ENCODE results near the gene PLK1. TPM values are rescaled to one million over a fixed set of nuclear protein-coding genes. Genes with fewer than 3 reads are reported as not detected.
A peak's percentile ranks its signal among the peaks of the same experiment; 100 is the strongest.
"Not testable (repeated sequence)": the region's sequence is repeated elsewhere in the genome, so short reads cannot be mapped to it uniquely, and the experiment has no call there.

Gene PLK1
- total RNA-seq, 2 experiments from 2014 or later = 69.5 to 156 TPM

DNA sequence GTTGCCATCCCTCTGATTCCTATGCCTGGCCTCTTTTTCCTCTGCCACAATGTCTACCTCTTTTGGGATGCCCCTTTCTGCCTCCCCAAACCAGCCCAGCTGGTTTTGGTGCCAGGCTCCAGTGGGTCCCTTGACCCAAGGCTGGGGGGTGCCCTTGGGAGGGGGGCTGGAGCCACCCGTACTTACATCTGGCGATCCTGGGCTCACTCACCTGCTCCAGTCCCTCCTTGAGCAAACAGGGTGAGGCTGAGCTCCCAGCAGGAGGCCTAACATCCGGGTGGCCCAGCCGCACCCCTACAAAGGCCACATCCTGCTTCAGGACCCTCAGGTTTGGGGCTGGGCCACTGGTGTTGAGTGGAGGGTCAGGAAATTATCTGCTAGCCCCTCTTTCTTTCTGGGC, 33.1 kb downstream of the PLK1 start:
- no peak overlapping the region for H3K4me3 ChIP-seq (ENCODE audit: low read depth, low read length, poor library complexity, severe bottlenecking)
- no peaks in the 10 kb centered on the region for H3K9me2 ChIP-seq (ENCODE audit: insufficient read depth, low read length)

GRCh38 chr16:23712976-23713375, 34.3 kb downstream of the PLK1 start, which contains the start of gene ERN2:
ERN2 (minus strand) TSS chr16:23713222; CDS start chr16:23713187, 35 bp downstream.
- no peak for DNase-seq (ENCODE audit: low spot score)
- Histone ChIP-seq H3K79me2 (ENCODE audit: insufficient read depth, low read depth, low read length) (no peaks in the 10 kb centered on the region), H3K27ac (ENCODE audit: low read depth, low read length, poor library complexity, severe bottlenecking) (no peak within 1 kb of the TSS), H3K36me3 (ENCODE audit: insufficient read depth, low read length) (no peaks in the 10 kb centered on the region), H4K20me1 (ENCODE audit: insufficient read depth, low read length) (no peaks in the 10 kb centered on the region), H3K4me1 (ENCODE audit: insufficient read depth, low read length, poor library complexity, severe bottlenecking) (no peaks in the 10 kb centered on the region), H2AFZ (ENCODE audit: low read length) (no peak within 1 kb of the TSS), H3K4me3 (ENCODE audit: low read depth, low read length, poor library complexity, severe bottlenecking) (no peak within 1 kb of the TSS), H3K9me3 (ENCODE audit: low read length) (no peaks in the 10 kb centered on the region; the same call in 1 of the 2 replicates), H3K9me2 (ENCODE audit: insufficient read depth, low read length) (no peaks in the 10 kb centered on the region), H3K4me2 (ENCODE audit: low read length) (no peak within 1 kb of the TSS)
- BruUV-seq (replicated peaks) = no TSS peak
- TF ChIP-seq EZH2phosphoT487 (IDR thresholded peaks at IDR 0.05; ENCODE audit: borderline replicate concordance, low read depth, low read length) = no peak
- TF ChIP-seq, protein P1, sequence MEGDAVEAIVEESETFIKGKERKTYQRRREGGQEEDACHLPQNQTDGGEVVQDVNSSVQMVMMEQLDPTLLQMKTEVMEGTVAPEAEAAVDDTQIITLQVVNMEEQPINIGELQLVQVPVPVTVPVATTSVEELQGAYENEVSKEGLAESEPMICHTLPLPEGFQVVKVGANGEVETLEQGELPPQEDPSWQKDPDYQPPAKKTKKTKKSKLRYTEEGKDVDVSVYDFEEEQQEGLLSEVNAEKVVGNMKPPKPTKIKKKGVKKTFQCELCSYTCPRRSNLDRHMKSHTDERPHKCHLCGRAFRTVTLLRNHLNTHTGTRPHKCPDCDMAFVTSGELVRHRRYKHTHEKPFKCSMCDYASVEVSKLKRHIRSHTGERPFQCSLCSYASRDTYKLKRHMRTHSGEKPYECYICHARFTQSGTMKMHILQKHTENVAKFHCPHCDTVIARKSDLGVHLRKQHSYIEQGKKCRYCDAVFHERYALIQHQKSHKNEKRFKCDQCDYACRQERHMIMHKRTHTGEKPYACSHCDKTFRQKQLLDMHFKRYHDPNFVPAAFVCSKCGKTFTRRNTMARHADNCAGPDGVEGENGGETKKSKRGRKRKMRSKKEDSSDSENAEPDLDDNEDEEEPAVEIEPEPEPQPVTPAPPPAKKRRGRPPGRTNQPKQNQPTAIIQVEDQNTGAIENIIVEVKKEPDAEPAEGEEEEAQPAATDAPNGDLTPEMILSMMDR (conservative IDR thresholded peaks at IDR 0.05; ENCODE audit: low read length) = no peak
- ChIA-PET CTCF (ENCODE audit: unreplicated experiment) (no interaction called here), POLR2A (no interaction called here)
- intact Hi-C loops (cut with micrococcal nuclease; ENCODE audit: unreplicated experiment) = no loop called here

More for the DNA sequence above, 33.1 kb downstream of the PLK1 start:
- H3K4me2 ChIP-seq (ENCODE audit: low read length) = no peak overlapping the region
- no peak overlapping the region for H2AFZ ChIP-seq (ENCODE audit: low read length)
- no peak overlapping the region for H3K27ac ChIP-seq (ENCODE audit: low read depth, low read length, poor library complexity, severe bottlenecking)
- intact Hi-C loops (cut with micrococcal nuclease; ENCODE audit: unreplicated experiment) = no loop called here
- no peak for DNase-seq (ENCODE audit: low spot score)
- BruUV-seq (replicated peaks) = no TSS peak
- H3K4me1 ChIP-seq (ENCODE audit: insufficient read depth, low read length, poor library complexity, severe bottlenecking) = no peaks in the 10 kb centered on the region
- TF ChIP-seq, protein P1 (conservative IDR thresholded peaks at IDR 0.05; ENCODE audit: low read length) = no peak
- no peak for TF ChIP-seq EZH2phosphoT487 (IDR thresholded peaks at IDR 0.05; ENCODE audit: borderline replicate concordance, low read depth, low read length)
- H3K79me2 ChIP-seq (ENCODE audit: insufficient read depth, low read depth, low read length) = no peaks in the 10 kb centered on the region
- H4K20me1 ChIP-seq (ENCODE audit: insufficient read depth, low read length) = no peaks in the 10 kb centered on the region
- ChIA-PET CTCF (ENCODE audit: unreplicated experiment) (no interaction called here), POLR2A (no interaction called here)
- no peaks in the 10 kb centered on the region; the same call in 1 of the 2 replicates for H3K9me3 ChIP-seq (ENCODE audit: low read length)
- no peaks in the 10 kb centered on the region for H3K36me3 ChIP-seq (ENCODE audit: insufficient read depth, low read length)

GRCh38 chr16:23716484-23716883, 37.8 kb downstream of the PLK1 start:
- intact Hi-C loops (cut with micrococcal nuclease; ENCODE audit: unreplicated experiment) = no loop called here

GRCh38 chr16:23722613-23723240, 44.0 kb downstream of the PLK1 start:
- POLR2A ChIA-PET; H4K20me1 ChIP-seq (ENCODE audit: insufficient read depth, low read length); H3K9me3 ChIP-seq (ENCODE audit: low read length); H3K79me2 ChIP-seq (ENCODE audit: insufficient read depth, low read depth, low read length); H3K4me1 ChIP-seq (ENCODE audit: insufficient read depth, low read length, poor library complexity, severe bottlenecking); H3K9me2 ChIP-seq (ENCODE audit: insufficient read depth, low read length); H3K4me2 ChIP-seq (ENCODE audit: low read length); H3K4me3 ChIP-seq (ENCODE audit: low read depth, low read length, poor library complexity, severe bottlenecking); H3K27ac ChIP-seq (ENCODE audit: low read depth, low read length, poor library complexity, severe bottlenecking); CTCF ChIA-PET (ENCODE audit: unreplicated experiment); H3K36me3 ChIP-seq (ENCODE audit: insufficient read depth, low read length); BruUV-seq (replicated peaks); H2AFZ ChIP-seq (ENCODE audit: low read length); intact Hi-C loops (cut with micrococcal nuclease; ENCODE audit: unreplicated experiment): not testable (repeated sequence)
- peak; percentile 7 for DNase-seq (ENCODE audit: low spot score)

More at GRCh38 chr16:23716484-23716883, 37.8 kb downstream of the PLK1 start:
- no peak overlapping the region for H3K27ac ChIP-seq (ENCODE audit: low read depth, low read length, poor library complexity, severe bottlenecking)
- no TSS peak for BruUV-seq (replicated peaks)
- H3K9me2 ChIP-seq (ENCODE audit: insufficient read depth, low read length) = no peaks in the 10 kb centered on the region
- TF ChIP-seq EZH2phosphoT487 (IDR thresholded peaks at IDR 0.05; ENCODE audit: borderline replicate concordance, low read depth, low read length) = no peak
- TF ChIP-seq, protein P1 (conservative IDR thresholded peaks at IDR 0.05; ENCODE audit: low read length) = no peak
- no peak for DNase-seq (ENCODE audit: low spot score)
- CTCF ChIA-PET (ENCODE audit: unreplicated experiment) = no interaction called here
- H3K4me2 ChIP-seq (ENCODE audit: low read length) = no peak overlapping the region
- no peaks in the 10 kb centered on the region for H3K4me1 ChIP-seq (ENCODE audit: insufficient read depth, low read length, poor library complexity, severe bottlenecking)
- no peaks in the 10 kb centered on the region for H3K79me2 ChIP-seq (ENCODE audit: insufficient read depth, low read depth, low read length)
- H3K36me3 ChIP-seq (ENCODE audit: insufficient read depth, low read length) = no peaks in the 10 kb centered on the region
- no peak overlapping the region for H2AFZ ChIP-seq (ENCODE audit: low read length)
- no peak overlapping the region for H3K4me3 ChIP-seq (ENCODE audit: low read depth, low read length, poor library complexity, severe bottlenecking)
- no peaks in the 10 kb centered on the region for H3K9me3 ChIP-seq (ENCODE audit: low read length)
- POLR2A ChIA-PET = no interaction called here
- H4K20me1 ChIP-seq (ENCODE audit: insufficient read depth, low read length) = no peaks in the 10 kb centered on the region

Data from OCI-LY7 (cell line).